Measurements from ENCODE around the gene ULK4. TPM values are rescaled to one million over a fixed set of nuclear protein-coding genes. Genes with fewer than 3 reads are reported as not detected.

Gene ULK4
- total and polyA plus RNA-seq, 2 donors (not counting 1 experiment from before 2014, with no cell fraction given): 9.1 to 9.7 TPM

- Histone ChIP-seq H3K4me2 (ENCODE audit: extremely low read depth, insufficient read depth, low read length) (no peak overlapping the region), H3K9ac (ENCODE audit: insufficient read depth, low read length) (no peak overlapping the region), H3K4me3 (replicated peaks in 1 of 4; ENCODE audit: control extremely low read depth in 1 of 4, insufficient read depth in 1 of 4, low read depth in 3 of 4, low read length in 4 of 4) (no peak overlapping the region), H3K36me3 (ENCODE audit: control insufficient read depth, insufficient read depth, low read length) (no peaks in the 10 kb centered on the region), H3K9me3 (ENCODE audit: control insufficient read depth, insufficient read depth, low read depth, low read length) (no peaks in the 10 kb centered on the region), H3K27ac (ENCODE audit: insufficient read depth, low read length) (no peak overlapping the region), H4K20me1 (ENCODE audit: control insufficient read depth, extremely low read depth, insufficient read depth, low read length) (no peaks in the 10 kb centered on the region), H3K4me1 (ENCODE audit: control insufficient read depth, extremely low read depth, insufficient read depth, low read length) (no peaks in the 10 kb centered on the region), H3K27me3 (ENCODE audit: control insufficient read depth, insufficient read depth, low read length) (no peaks in the 10 kb centered on the region), H2AFZ (ENCODE audit: low read length) (no peak overlapping the region), H3K79me2 (ENCODE audit: control insufficient read depth, insufficient read depth, low read length) (no peaks in the 10 kb centered on the region)
- peak; percentile 63 to 67 for DNase-seq (ENCODE audit: low read depth in 2 of 2)
- TF ChIP-seq EZH2 (IDR thresholded peaks at IDR 0.05; ENCODE audit: low read length, missing control alignments) (no peak), CTCF (conservative IDR thresholded peaks at IDR 0.05 in 1 of 2, IDR thresholded peaks at IDR 0.05 in 1 of 2; ENCODE audit: low read depth in 1 of 2, low read length in 2 of 2) (no peak)
These were observed 288.3 kb downstream of the ULK4 start for GRCh38 chr3:41673650-41674049.

- no peaks in the 10 kb centered on the region for H3K79me2 ChIP-seq (ENCODE audit: control insufficient read depth, insufficient read depth, low read length)
- H3K36me3 ChIP-seq (ENCODE audit: control insufficient read depth, insufficient read depth, low read length): no peaks in the 10 kb centered on the region
- H3K9me3 ChIP-seq (ENCODE audit: control insufficient read depth, insufficient read depth, low read depth, low read length): no peaks in the 10 kb centered on the region
- no peak overlapping the region for H3K4me3 ChIP-seq (replicated peaks in 1 of 4; ENCODE audit: control extremely low read depth in 1 of 4, insufficient read depth in 1 of 4, low read depth in 3 of 4, low read length in 4 of 4)
- H3K27me3 ChIP-seq (ENCODE audit: control insufficient read depth, insufficient read depth, low read length): no peaks in the 10 kb centered on the region
- no peak overlapping the region for H3K9ac ChIP-seq (ENCODE audit: insufficient read depth, low read length)
- no peak overlapping the region for H2AFZ ChIP-seq (ENCODE audit: low read length)
- no peak for TF ChIP-seq EZH2 (IDR thresholded peaks at IDR 0.05; ENCODE audit: low read length, missing control alignments)
- TF ChIP-seq CTCF (conservative IDR thresholded peaks at IDR 0.05 in 1 of 2, IDR thresholded peaks at IDR 0.05 in 1 of 2; ENCODE audit: low read depth in 1 of 2, low read length in 2 of 2): no peak
- no peaks in the 10 kb centered on the region for H4K20me1 ChIP-seq (ENCODE audit: control insufficient read depth, extremely low read depth, insufficient read depth, low read length)
- no peak overlapping the region for H3K4me2 ChIP-seq (ENCODE audit: extremely low read depth, insufficient read depth, low read length)
- H3K27ac ChIP-seq (ENCODE audit: insufficient read depth, low read length): no peak overlapping the region
- H3K4me1 ChIP-seq (ENCODE audit: control insufficient read depth, extremely low read depth, insufficient read depth, low read length): no peaks in the 10 kb centered on the region
- no peak for DNase-seq (ENCODE audit: low read depth in 2 of 2)
These were observed 293.5 kb downstream of the ULK4 start for GRCh38 chr3:41668379-41668778.

GRCh38 chr3:41662288-41662687 lies 299.6 kb downstream of the ULK4 start:
- TF ChIP-seq CTCF (conservative IDR thresholded peaks at IDR 0.05 in 1 of 2, IDR thresholded peaks at IDR 0.05 in 1 of 2; ENCODE audit: low read depth in 1 of 2, low read length in 2 of 2): no peak
- TF ChIP-seq EZH2 (IDR thresholded peaks at IDR 0.05; ENCODE audit: low read length, missing control alignments): no peak
- H3K4me1 ChIP-seq (ENCODE audit: control insufficient read depth, extremely low read depth, insufficient read depth, low read length): no peaks in the 10 kb centered on the region
- no peak overlapping the region for H3K27ac ChIP-seq (ENCODE audit: insufficient read depth, low read length)
- no peaks in the 10 kb centered on the region for H3K9me3 ChIP-seq (ENCODE audit: control insufficient read depth, insufficient read depth, low read depth, low read length)
- peak; percentile 20 to 28 for DNase-seq (ENCODE audit: low read depth in 2 of 2)
- H3K36me3 ChIP-seq (ENCODE audit: control insufficient read depth, insufficient read depth, low read length): no peaks in the 10 kb centered on the region
- H3K79me2 ChIP-seq (ENCODE audit: control insufficient read depth, insufficient read depth, low read length): no peaks in the 10 kb centered on the region
- H3K27me3 ChIP-seq (ENCODE audit: control insufficient read depth, insufficient read depth, low read length): no peaks in the 10 kb centered on the region
- no peak overlapping the region for H3K9ac ChIP-seq (ENCODE audit: insufficient read depth, low read length)
- H3K4me3 ChIP-seq (replicated peaks in 1 of 4; ENCODE audit: control extremely low read depth in 1 of 4, insufficient read depth in 1 of 4, low read depth in 3 of 4, low read length in 4 of 4): no peak overlapping the region
- H2AFZ ChIP-seq (ENCODE audit: low read length): no peak overlapping the region
- no peak overlapping the region for H3K4me2 ChIP-seq (ENCODE audit: extremely low read depth, insufficient read depth, low read length)
- no peaks in the 10 kb centered on the region for H4K20me1 ChIP-seq (ENCODE audit: control insufficient read depth, extremely low read depth, insufficient read depth, low read length)
